Brain microvascular endothelial cell (primary cell): Measurements from ENCODE around the gene POU6F2.

Experiments
- DNase-seq: peaks from one replicate; pipeline ENCODE4 v3.0.0-alpha.2; 2020
- H3K27ac ChIP-seq: fragments of 250-450 bp; sonication (Bioruptor Pico); 2 replicates; pipeline ENCODE4 v1.5.1; 2020; ENCODE audit warnings: mild to moderate bottlenecking, moderate library complexity
- H3K27me3 ChIP-seq: fragments of 250-450 bp; sonication (Bioruptor Pico); replicated peaks from 2 replicates; pipeline ENCODE4 v1.5.1; 2020; ENCODE audit warnings: mild to moderate bottlenecking
- H3K36me3 ChIP-seq: fragments of 250-450 bp; sonication (Bioruptor Pico); replicated peaks from 2 replicates; pipeline ENCODE4 v1.5.1; 2020; ENCODE audit warnings: mild to moderate bottlenecking
- H3K4me3 ChIP-seq: 2 replicates; pipeline ENCODE4 v1.5.1; 2011; ENCODE audit warnings: low read depth, mild to moderate bottlenecking, control low read depth, low read length, moderate library complexity
- CTCF ChIP-seq: IDR thresholded peaks from 2 replicates; pipeline ENCODE4 v1.5.1; 2011; ENCODE audit warnings: low read depth, mild to moderate bottlenecking, moderate library complexity, low read length, control low read depth, inconsistent platforms; ENCODE audit errors: missing control alignments
- in situ Hi-C: cut with HindIII; loops from 2 replicates; pipeline ENCODE4 v1.10.0; 2017; ENCODE audit warnings: low sequenced_read_pairs, low pct_ligation_motif_present

POU6F2 gene

GRCh38 chr7:39259391-39260003 is 281.8 kb downstream of the POU6F2 start:
- H3K27ac ChIP-seq, result no peak overlapping the region
- no peak overlapping the region for H3K4me3 ChIP-seq
- TF ChIP-seq CTCF, result no peak
- H3K27me3 ChIP-seq, result no peaks in the 10 kb centered on the region
- H3K36me3 ChIP-seq, result no peaks in the 10 kb centered on the region
- in situ Hi-C loops, result no loop called here
- no peak for DNase-seq

GRCh38 chr7:39260279-39260844 is 282.7 kb downstream of the POU6F2 start:
- no peak for DNase-seq
- Histone ChIP-seq H3K27ac (no peak overlapping the region), H3K4me3 (no peak overlapping the region), H3K27me3 (no peaks in the 10 kb centered on the region), H3K36me3 (no peaks in the 10 kb centered on the region)
- TF ChIP-seq CTCF, result no peak
- in situ Hi-C loops, result no loop called here

GRCh38 chr7:39261771-39262170 is 284.1 kb downstream of the POU6F2 start:
- H3K4me3 ChIP-seq, result no peak overlapping the region
- TF ChIP-seq CTCF, result no peak
- in situ Hi-C loops, result no loop called here
- no peak for DNase-seq
- no peaks in the 10 kb centered on the region for H3K27me3 ChIP-seq
- H3K36me3 ChIP-seq, result no peaks in the 10 kb centered on the region
- H3K27ac ChIP-seq, result no peak overlapping the region

GRCh38 chr7:39265641-39266591 is 288.2 kb downstream of the POU6F2 start:
- Histone ChIP-seq H3K4me3 (no peak overlapping the region), H3K27me3 (no peaks in the 10 kb centered on the region), H3K27ac (no peak overlapping the region), H3K36me3 (no peaks in the 10 kb centered on the region)
- no peak for DNase-seq
- no peak for TF ChIP-seq CTCF
- in situ Hi-C loops, result no loop called here

- no peak overlapping the region for H3K27ac ChIP-seq
- DNase-seq, result no peak
- H3K27me3 ChIP-seq, result no peaks in the 10 kb centered on the region
- in situ Hi-C loops, result no loop called here
- H3K4me3 ChIP-seq, result no peak overlapping the region
- H3K36me3 ChIP-seq, result no peaks in the 10 kb centered on the region
- TF ChIP-seq CTCF, result no peak
Observed at GRCh38 chr7:39269034-39269433, 291.3 kb downstream of the POU6F2 start.
